ENCODE data around the gene MYH1.

DNA sequence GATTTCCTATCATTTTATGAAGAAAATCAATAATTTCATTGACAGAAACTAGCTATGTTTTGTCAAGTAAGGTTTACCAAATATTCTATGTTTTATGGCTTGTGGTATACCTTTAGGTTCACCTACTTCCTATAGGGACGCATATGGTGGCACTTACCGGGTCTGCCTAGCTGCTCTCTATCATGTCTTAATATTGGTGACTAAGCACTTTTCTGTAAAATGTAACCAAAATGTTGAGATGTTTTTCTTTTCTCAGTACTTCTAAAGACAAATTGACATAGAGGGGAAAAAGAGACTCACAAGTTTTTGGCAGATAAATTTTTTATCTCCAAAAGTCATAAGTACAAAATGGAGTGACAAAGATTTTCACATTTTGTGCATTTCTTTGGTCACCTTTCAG lies 26.3 kb downstream of the MYH1 start:
- TF ChIP-seq, protein P1, sequence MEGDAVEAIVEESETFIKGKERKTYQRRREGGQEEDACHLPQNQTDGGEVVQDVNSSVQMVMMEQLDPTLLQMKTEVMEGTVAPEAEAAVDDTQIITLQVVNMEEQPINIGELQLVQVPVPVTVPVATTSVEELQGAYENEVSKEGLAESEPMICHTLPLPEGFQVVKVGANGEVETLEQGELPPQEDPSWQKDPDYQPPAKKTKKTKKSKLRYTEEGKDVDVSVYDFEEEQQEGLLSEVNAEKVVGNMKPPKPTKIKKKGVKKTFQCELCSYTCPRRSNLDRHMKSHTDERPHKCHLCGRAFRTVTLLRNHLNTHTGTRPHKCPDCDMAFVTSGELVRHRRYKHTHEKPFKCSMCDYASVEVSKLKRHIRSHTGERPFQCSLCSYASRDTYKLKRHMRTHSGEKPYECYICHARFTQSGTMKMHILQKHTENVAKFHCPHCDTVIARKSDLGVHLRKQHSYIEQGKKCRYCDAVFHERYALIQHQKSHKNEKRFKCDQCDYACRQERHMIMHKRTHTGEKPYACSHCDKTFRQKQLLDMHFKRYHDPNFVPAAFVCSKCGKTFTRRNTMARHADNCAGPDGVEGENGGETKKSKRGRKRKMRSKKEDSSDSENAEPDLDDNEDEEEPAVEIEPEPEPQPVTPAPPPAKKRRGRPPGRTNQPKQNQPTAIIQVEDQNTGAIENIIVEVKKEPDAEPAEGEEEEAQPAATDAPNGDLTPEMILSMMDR (IDR thresholded peaks at IDR 0.05; ENCODE audit: insufficient read depth, low read length, poor library complexity, severe bottlenecking): no peak
- TF ChIP-seq EZH2phosphoT487 (conservative IDR thresholded peaks at IDR 0.05; ENCODE audit: low read length): no peak
